Transverse colon (tissue), 4 donors: ENCODE measurements around the gene SPTBN5.

Experiments
- POLR2AphosphoS5 ChIP-seq, 3 donors: sonication (generic); formaldehyde crosslinking; IDR thresholded peaks; one replicate each; pipeline ENCODE4 v1.6.1; 2016; ENCODE audit warnings: antibody characterized with exemption in 3 of 3
- TF ChIP-seq, protein P1 (sequence below), 5 experiments: fragments of 200-600 bp in 3 of 5; fragments of 450-650 bp in 2 of 5; sonication (generic) in 3 of 5; IDR thresholded peaks; 1 replicate in 2 of 5; 2 replicates in 3 of 5; pipeline ENCODE4 v1.5.1; 2016 to 2017; ENCODE audit warnings: antibody characterized with exemption in 5 of 5, inconsistent platforms in 3 of 5, mild to moderate bottlenecking in 2 of 5, moderate library complexity in 1 of 5

DNA sequence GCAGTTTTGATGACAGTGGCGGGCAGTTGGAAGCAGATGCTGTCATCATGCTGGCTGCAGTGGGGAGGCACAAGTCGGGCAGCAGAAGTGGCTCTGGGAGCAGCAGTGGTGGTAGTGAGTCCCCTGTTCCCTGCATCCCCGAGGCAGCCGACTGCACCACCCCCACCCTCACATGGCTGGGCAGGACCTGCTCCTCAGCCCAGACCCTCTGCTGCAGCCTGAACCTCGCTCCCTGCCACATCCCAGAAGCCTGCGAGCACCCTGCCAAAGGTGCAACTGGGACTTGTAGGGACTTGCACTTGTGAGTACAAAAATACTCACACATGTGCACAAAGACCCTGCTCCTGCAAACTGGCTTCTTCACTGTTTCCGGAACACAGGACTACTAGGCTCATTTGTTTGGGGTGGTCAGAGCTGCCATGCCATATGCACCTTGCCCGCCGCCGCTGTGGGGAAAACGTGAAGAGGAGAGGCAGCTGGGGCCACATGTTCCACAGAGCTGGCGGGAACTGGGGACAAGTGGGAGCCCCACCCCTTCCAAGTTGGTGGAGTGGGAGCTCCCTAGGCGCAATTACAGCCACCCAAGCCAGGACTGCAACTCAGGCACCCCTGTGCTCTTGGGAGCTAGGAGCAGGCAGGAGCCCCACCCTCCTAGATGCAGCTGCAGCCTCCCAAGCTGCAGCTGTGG, 63.8 kb downstream of the SPTBN5 start:
- TF ChIP-seq, protein P1, sequence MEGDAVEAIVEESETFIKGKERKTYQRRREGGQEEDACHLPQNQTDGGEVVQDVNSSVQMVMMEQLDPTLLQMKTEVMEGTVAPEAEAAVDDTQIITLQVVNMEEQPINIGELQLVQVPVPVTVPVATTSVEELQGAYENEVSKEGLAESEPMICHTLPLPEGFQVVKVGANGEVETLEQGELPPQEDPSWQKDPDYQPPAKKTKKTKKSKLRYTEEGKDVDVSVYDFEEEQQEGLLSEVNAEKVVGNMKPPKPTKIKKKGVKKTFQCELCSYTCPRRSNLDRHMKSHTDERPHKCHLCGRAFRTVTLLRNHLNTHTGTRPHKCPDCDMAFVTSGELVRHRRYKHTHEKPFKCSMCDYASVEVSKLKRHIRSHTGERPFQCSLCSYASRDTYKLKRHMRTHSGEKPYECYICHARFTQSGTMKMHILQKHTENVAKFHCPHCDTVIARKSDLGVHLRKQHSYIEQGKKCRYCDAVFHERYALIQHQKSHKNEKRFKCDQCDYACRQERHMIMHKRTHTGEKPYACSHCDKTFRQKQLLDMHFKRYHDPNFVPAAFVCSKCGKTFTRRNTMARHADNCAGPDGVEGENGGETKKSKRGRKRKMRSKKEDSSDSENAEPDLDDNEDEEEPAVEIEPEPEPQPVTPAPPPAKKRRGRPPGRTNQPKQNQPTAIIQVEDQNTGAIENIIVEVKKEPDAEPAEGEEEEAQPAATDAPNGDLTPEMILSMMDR (IDR thresholded peaks at IDR 0.05), result no peak
- no peak for TF ChIP-seq POLR2AphosphoS5 (IDR thresholded peaks at IDR 0.05)
